Prostate gland (tissue), 2 donors: ENCODE results near the gene ITPKB. TPM values are rescaled to one million over a fixed set of nuclear protein-coding genes. Genes with fewer than 3 reads are reported as not detected.

Experiments
- DNase-seq: peaks from one replicate; pipeline ENCODE4 v3.0.0-alpha.2; 2019; ENCODE audit warnings: low spot score
- H3K27ac ChIP-seq, 2 donors: fragments of 200-600 bp; sonication (generic); 2 replicates each; pipeline ENCODE4 v1.5.1; 2017 to 2019
- H3K27me3 ChIP-seq: fragments of 200-600 bp; sonication (generic); replicated peaks from 2 replicates; pipeline ENCODE4 v1.5.1; 2019; ENCODE audit not compliant: insufficient read depth
- H3K36me3 ChIP-seq, 2 donors: fragments of 200-600 bp; sonication (generic); 1 replicate in 1 of 2; 2 replicates in 1 of 2; pipeline versions ENCODE4 v1.5.1 to v1.8.1; 2017 to 2019
- H3K4me1 ChIP-seq: fragments of 200-600 bp; sonication (generic); replicated peaks from 2 replicates; pipeline ENCODE4 v1.5.1; 2019
- H3K4me3 ChIP-seq, 2 donors: fragments of 200-600 bp; sonication (generic); 2 replicates each; pipeline ENCODE4 v1.5.1; 2017 to 2019
- H3K9me3 ChIP-seq: fragments of 200-600 bp; sonication (generic); 2 replicates; pipeline ENCODE4 v1.5.1; 2017
- POLR2A ChIP-seq: fragments of 450-650 bp; IDR thresholded peaks from one replicate; pipeline ENCODE4 v1.6.1; 2016; ENCODE audit warnings: antibody characterized with exemption, mild to moderate bottlenecking
- POLR2AphosphoS5 ChIP-seq: sonication (generic); formaldehyde crosslinking; IDR thresholded peaks from one replicate; pipeline ENCODE4 v1.6.1; 2017; ENCODE audit warnings: antibody characterized with exemption
- WGBS: methylation state at CpG from one replicate; pipeline ENCODE4 v1.1.5; 2018; 5-methylcytosine and 5-hydroxymethylcytosine counted together
- intact Hi-C: fragments of 100-400 bp; cut with DNase I; formaldehyde crosslinking; loops from one replicate; pipeline ENCODE4 v1.14.2; 2022
- total RNA-seq, 2 donors: library from RNA; depleted of rRNA; stranded (reverse); fragments of >200 nt; gene quantifications; one replicate each; pipeline ENCODE4 v1.1.0, GENCODE V29; 2016
- TF ChIP-seq, protein P1 (sequence below), 4 experiments: fragments of 200-600 bp in 2 of 4; fragments of 450-650 bp in 2 of 4; sonication (generic) in 2 of 4; IDR thresholded peaks; 1 replicate in 3 of 4; 2 replicates in 1 of 4; pipeline ENCODE4 v1.5.1; 2016 to 2019; ENCODE audit warnings: antibody characterized with exemption in 4 of 4, mild to moderate bottlenecking in 2 of 4, moderate library complexity in 2 of 4

The ITPKB gene
- total RNA-seq, 2 donors from 2014 or later: 47.5 to 49.2 TPM

DNA sequence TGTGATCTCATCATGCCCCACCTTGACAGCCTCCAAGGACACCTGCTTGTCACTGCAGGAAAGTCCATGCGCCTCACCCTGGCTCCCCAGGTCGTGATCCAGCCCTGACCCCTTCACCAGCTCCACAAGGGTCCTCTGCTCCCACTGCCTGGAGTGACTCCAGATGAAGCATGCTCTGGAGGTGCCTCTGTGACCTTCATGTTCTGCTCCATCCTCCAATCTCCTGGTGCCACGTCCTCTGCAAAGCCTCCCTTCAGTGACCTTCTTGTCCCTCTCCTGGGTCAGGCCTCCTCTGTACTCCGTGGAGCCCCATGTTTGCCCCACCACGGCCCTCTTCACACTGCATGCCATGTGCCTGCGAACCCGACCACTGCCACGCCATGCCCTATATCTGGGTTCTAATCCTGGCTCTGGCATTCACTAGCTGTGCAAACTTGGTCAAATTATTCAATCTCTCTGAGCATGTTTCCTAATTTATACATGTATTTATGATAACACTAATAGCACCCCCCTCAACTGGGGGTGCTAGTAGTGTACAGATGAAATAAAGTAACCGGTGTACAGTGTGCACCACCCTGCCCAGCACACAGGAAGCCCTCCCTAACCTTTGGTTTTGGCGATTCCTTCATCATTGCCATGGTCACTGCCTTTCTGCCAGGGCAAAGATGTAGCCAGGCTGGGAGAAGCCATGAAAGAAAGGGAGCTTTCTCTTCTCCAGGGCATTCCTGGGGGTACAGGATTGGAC lies 113.1 kb downstream of the ITPKB start:
- intact Hi-C loops: loop anchor here (5.0 kb wide), 1 partner anchor 79 kb away; the partner anchor contains the start of gene STUM
- Histone ChIP-seq H3K27me3 (no peaks in the 10 kb centered on the region), H3K9me3 (no peaks in the 10 kb centered on the region), H3K4me1 (no peaks in the 10 kb centered on the region), H3K27ac (no peak overlapping the region), H3K36me3 (no peaks in the 10 kb centered on the region), H3K4me3 (no peak overlapping the region)
- TF ChIP-seq, protein P1, sequence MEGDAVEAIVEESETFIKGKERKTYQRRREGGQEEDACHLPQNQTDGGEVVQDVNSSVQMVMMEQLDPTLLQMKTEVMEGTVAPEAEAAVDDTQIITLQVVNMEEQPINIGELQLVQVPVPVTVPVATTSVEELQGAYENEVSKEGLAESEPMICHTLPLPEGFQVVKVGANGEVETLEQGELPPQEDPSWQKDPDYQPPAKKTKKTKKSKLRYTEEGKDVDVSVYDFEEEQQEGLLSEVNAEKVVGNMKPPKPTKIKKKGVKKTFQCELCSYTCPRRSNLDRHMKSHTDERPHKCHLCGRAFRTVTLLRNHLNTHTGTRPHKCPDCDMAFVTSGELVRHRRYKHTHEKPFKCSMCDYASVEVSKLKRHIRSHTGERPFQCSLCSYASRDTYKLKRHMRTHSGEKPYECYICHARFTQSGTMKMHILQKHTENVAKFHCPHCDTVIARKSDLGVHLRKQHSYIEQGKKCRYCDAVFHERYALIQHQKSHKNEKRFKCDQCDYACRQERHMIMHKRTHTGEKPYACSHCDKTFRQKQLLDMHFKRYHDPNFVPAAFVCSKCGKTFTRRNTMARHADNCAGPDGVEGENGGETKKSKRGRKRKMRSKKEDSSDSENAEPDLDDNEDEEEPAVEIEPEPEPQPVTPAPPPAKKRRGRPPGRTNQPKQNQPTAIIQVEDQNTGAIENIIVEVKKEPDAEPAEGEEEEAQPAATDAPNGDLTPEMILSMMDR (IDR thresholded peaks at IDR 0.05): no peak
- TF ChIP-seq POLR2A (no peak), POLR2AphosphoS5 (no peak)
- DNase-seq: no peak
- WGBS: 81% methylated on average over 10 of the region's 10 CpGs

- TF ChIP-seq, protein P1 (IDR thresholded peaks at IDR 0.05): no peak
- TF ChIP-seq POLR2AphosphoS5 (no peak), POLR2A (no peak)
- Histone ChIP-seq H3K27ac (no peak overlapping the region), H3K4me3 (no peak overlapping the region), H3K36me3 (no peaks in the 10 kb centered on the region), H3K9me3 (no peaks in the 10 kb centered on the region), H3K4me1 (no peaks in the 10 kb centered on the region), H3K27me3 (no peaks in the 10 kb centered on the region)
- intact Hi-C loops: loop anchor here (5.0 kb wide), 1 partner anchor 78 kb away; the partner anchor contains the start of gene STUM
- WGBS: 89% methylated on average over 6 of the region's 6 CpGs
- DNase-seq: no peak
These were observed 113.8 kb downstream of the ITPKB start for GRCh38 chr1:226625326-226625725.

GRCh38 chr1:226624526-226624925 lies 114.6 kb downstream of the ITPKB start:
- H3K9me3 ChIP-seq: no peaks in the 10 kb centered on the region
- no peaks in the 10 kb centered on the region for H3K4me1 ChIP-seq
- WGBS: 71% methylated on average over 5 of the region's 5 CpGs
- DNase-seq: no peak
- TF ChIP-seq POLR2AphosphoS5: no peak
- TF ChIP-seq, protein P1 (IDR thresholded peaks at IDR 0.05): no peak
- TF ChIP-seq POLR2A: no peak
- H3K4me3 ChIP-seq: no peak overlapping the region
- no peaks in the 10 kb centered on the region for H3K27me3 ChIP-seq
- H3K36me3 ChIP-seq: no peaks in the 10 kb centered on the region
- intact Hi-C loops: no loop called here
- no peak overlapping the region for H3K27ac ChIP-seq

DNA sequence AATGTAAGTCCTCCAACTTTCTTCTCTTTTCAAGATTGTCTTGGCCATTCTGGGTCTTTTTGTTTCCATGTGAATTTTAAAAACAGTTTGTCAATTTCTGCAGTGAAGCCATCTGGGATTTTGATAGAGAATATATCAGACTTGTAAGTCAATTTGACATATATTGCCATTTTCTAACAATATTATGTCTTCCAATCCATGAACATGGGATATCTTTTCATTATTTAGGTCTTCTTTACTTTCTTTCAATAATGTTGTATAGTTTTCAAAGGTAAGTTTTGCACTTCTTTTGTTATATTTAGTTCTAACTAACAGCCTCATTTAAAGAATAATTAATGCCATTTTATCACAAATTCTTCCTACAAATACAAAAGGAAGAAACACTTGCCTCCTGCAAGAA lies 117.1 kb downstream of the ITPKB start:
- no peak overlapping the region for H3K4me3 ChIP-seq
- H3K27ac ChIP-seq: no peak overlapping the region
- H3K36me3 ChIP-seq: no peaks in the 10 kb centered on the region
- H3K9me3 ChIP-seq: no peaks in the 10 kb centered on the region
- intact Hi-C loops: no loop called here
- H3K4me1 ChIP-seq: no peaks in the 10 kb centered on the region
- H3K27me3 ChIP-seq: no peaks in the 10 kb centered on the region
- TF ChIP-seq POLR2AphosphoS5: no peak
- TF ChIP-seq, protein P1 (IDR thresholded peaks at IDR 0.05): no peak
- no peak for TF ChIP-seq POLR2A
- DNase-seq: no peak

- Histone ChIP-seq H3K36me3 (no peaks in the 10 kb centered on the region), H3K4me1 (no peaks in the 10 kb centered on the region), H3K9me3 (no peaks in the 10 kb centered on the region), H3K27ac (no peak overlapping the region), H3K27me3 (no peaks in the 10 kb centered on the region), H3K4me3 (no peak overlapping the region)
- no peak for DNase-seq
- no peak for TF ChIP-seq POLR2AphosphoS5
- no peak for TF ChIP-seq POLR2A
- TF ChIP-seq, protein P1 (IDR thresholded peaks at IDR 0.05): no peak
- intact Hi-C loops: no loop called here
- WGBS: 78% methylated on average over 7 of the region's 7 CpGs
These were observed 120.1 kb downstream of the ITPKB start for GRCh38 chr1:226619031-226619430.
